GM23338 (cell line): ENCODE measurements around the gene CRYL1. TPM values are rescaled to one million over a fixed set of nuclear protein-coding genes. Genes with fewer than 3 reads are reported as not detected.
A peak's percentile ranks its signal among the peaks of the same experiment; 100 is the strongest.

ENCODE experiments used
- ATAC-seq: fragments of 200-7000 bp; cut with Tn5 transposase; 3 replicates; pipeline ENCODE4 v1.9.1; 2020
- DNase-seq: peaks from one replicate; pipeline ENCODE4 v3.0.0-alpha.2; 2015; ENCODE audit warnings: low spot score
- H2AFZ ChIP-seq: fragments of 200-600 bp; sonication (generic); 2 replicates; pipeline ENCODE4 v1.8.0; 2016; ENCODE audit warnings: antibody characterized with exemption, mild to moderate bottlenecking, moderate library complexity
- H3F3A ChIP-seq: fragments of 200-600 bp; sonication (generic); replicated peaks from 2 replicates; pipeline ENCODE4 v1.8.0; 2017; ENCODE audit warnings: antibody characterized with exemption, mixed run types, low read depth
- H3K27ac ChIP-seq: fragments of 200-600 bp; sonication (generic); 2 replicates; pipeline ENCODE4 v1.6.1; 2016; ENCODE audit warnings: low read depth
- H3K27me3 ChIP-seq: fragments of 200-600 bp; sonication (generic); 2 replicates; pipeline ENCODE4 v1.8.0; 2016; ENCODE audit warnings: mild to moderate bottlenecking, mixed run types, moderate library complexity; ENCODE audit not compliant: insufficient read depth
- H3K36me3 ChIP-seq: fragments of 200-600 bp; sonication (generic); 2 replicates; pipeline ENCODE4 v1.8.0; 2016; ENCODE audit warnings: mild to moderate bottlenecking; ENCODE audit not compliant: insufficient read depth
- H3K4me1 ChIP-seq: fragments of 200-600 bp; sonication (generic); 2 replicates; pipeline ENCODE4 v1.8.0; 2016; ENCODE audit warnings: mild to moderate bottlenecking, moderate library complexity; ENCODE audit not compliant: insufficient read depth
- H3K4me2 ChIP-seq: fragments of 200-600 bp; sonication (generic); 2 replicates; pipeline ENCODE4 v1.7.1; 2017; ENCODE audit warnings: mixed run types
- H3K4me3 ChIP-seq: fragments of 200-600 bp; sonication (generic); 2 replicates; pipeline ENCODE4 v1.6.1; 2016; ENCODE audit warnings: mixed run types
- H3K79me2 ChIP-seq: fragments of 200-600 bp; sonication (generic); replicated peaks from 2 replicates; pipeline ENCODE4 v1.8.0; 2017; ENCODE audit warnings: mild to moderate bottlenecking; ENCODE audit not compliant: insufficient read depth
- H3K9me2 ChIP-seq: fragments of 200-600 bp; sonication (generic); 2 replicates; pipeline ENCODE4 v1.8.0; 2017; ENCODE audit not compliant: insufficient read depth
- H4K20me1 ChIP-seq: fragments of 200-600 bp; sonication (generic); replicated peaks from 2 replicates; pipeline ENCODE4 v1.8.0; 2017; ENCODE audit warnings: mild to moderate bottlenecking; ENCODE audit not compliant: insufficient read depth
- H3K27ac Mint-ChIP-seq: 2 replicates; pipeline ENCODE4 v1.8.0; 2020; ENCODE audit warnings: inconsistent platforms, mild to moderate bottlenecking, moderate library complexity, mixed read lengths
- H3K27me3 Mint-ChIP-seq: 3 replicates; pipeline ENCODE4 v1.8.0; 2022; ENCODE audit warnings: low read depth, mild to moderate bottlenecking, moderate library complexity, mixed read lengths, inconsistent platforms; ENCODE audit not compliant: insufficient read depth, poor library complexity
- H3K36me3 Mint-ChIP-seq: 3 replicates; pipeline ENCODE4 v1.8.0; 2021; ENCODE audit warnings: low read depth, mild to moderate bottlenecking, inconsistent platforms, moderate library complexity, mixed read lengths
- H3K4me1 Mint-ChIP-seq: 3 replicates; pipeline ENCODE4 v1.8.0; 2020; ENCODE audit warnings: mild to moderate bottlenecking, inconsistent platforms, mixed read lengths
- H3K4me3 Mint-ChIP-seq: 3 replicates; pipeline ENCODE4 v1.8.0; 2021; ENCODE audit warnings: moderate library complexity, mild to moderate bottlenecking, inconsistent platforms, mixed read lengths
- H3K9me3 Mint-ChIP-seq: 3 replicates; pipeline ENCODE4 v1.8.0; 2020; ENCODE audit warnings: moderate library complexity, mild to moderate bottlenecking, inconsistent platforms, mixed read lengths
- CREB1 ChIP-seq: fragments of 250-450 bp; sonication (Bioruptor Pico); IDR thresholded peaks from 2 replicates; pipeline ENCODE4 v1.5.0; 2020; ENCODE audit warnings: low read depth, mild to moderate bottlenecking, moderate library complexity
- EZH2phosphoT487 ChIP-seq: fragments of 200-600 bp; sonication (generic); IDR thresholded peaks from one replicate; pipeline ENCODE4 v1.8.1; 2018; ENCODE audit warnings: antibody characterized with exemption; ENCODE audit not compliant: unreplicated experiment
- JUNB ChIP-seq: IDR thresholded peaks from one replicate; pipeline ENCODE4 v1.6.1; 2016; ENCODE audit warnings: antibody characterized with exemption; ENCODE audit not compliant: unreplicated experiment
- NANOG ChIP-seq: IDR thresholded peaks from 2 replicates; pipeline ENCODE4 v1.6.1; 2016; ENCODE audit warnings: antibody characterized with exemption, borderline replicate concordance
- POLR2AphosphoS5 ChIP-seq: IDR thresholded peaks from 2 replicates; pipeline ENCODE4 v1.6.1; 2016; ENCODE audit warnings: antibody characterized with exemption, low read depth
- ZNF462 ChIP-seq: fragments of 250-450 bp; sonication (Bioruptor Pico); IDR thresholded peaks from 2 replicates; pipeline ENCODE4 v1.5.0; 2020; ENCODE audit warnings: mild to moderate bottlenecking, moderate library complexity
- polyA plus RNA-seq: library from polyadenylated mRNA; unstranded; fragments of >200 nt; fragmentation: Nextera tagmentation; extraction: Ambion mirVana; gene quantifications from 2 replicates; pipeline ENCODE4 v1.2.1, GENCODE V29; 2016
- total RNA-seq: library from RNA; depleted of rRNA; stranded (reverse); fragments of >200 nt; shearing (Covaris generic); gene quantifications from 2 replicates; pipeline ENCODE4 v1.2.3, GENCODE V29; 2014
- TF ChIP-seq, protein P1 (sequence below), 2 experiments: fragments of 200-600 bp in 1 of 2; sonication (generic) in 1 of 2; conservative IDR thresholded peaks; 2 replicates each; pipeline versions ENCODE4 v1.5.1 to v1.6.1; 2016 to 2017; ENCODE audit warnings: antibody characterized with exemption in 2 of 2, low read depth in 2 of 2, mild to moderate bottlenecking in 2 of 2, moderate library complexity in 1 of 2
- TF ChIP-seq, protein P2 (sequence below): IDR thresholded peaks from 2 replicates; pipeline ENCODE4 v1.6.1; 2016; ENCODE audit warnings: antibody characterized with exemption

CRYL1 gene
- total and polyA plus RNA-seq, 2 experiments from 2014 or later: 2.2 to 2.6 TPM

- DNase-seq (no peak), ATAC-seq (peak; percentile 49)
- peaks cover 23% of the 10 kb centered on the region for H3K4me1 ChIP-seq
- Mint-ChIP-seq H3K4me3 (no peak overlapping the region), H3K27me3 (peaks cover 1% of the 10 kb centered on the region), H3K36me3 (peaks cover 5% of the 10 kb centered on the region; the same call in 2 of the 3 replicates), H3K4me1 (peaks cover 23% of the 10 kb centered on the region), H3K9me3 (peaks cover 21% of the 10 kb centered on the region), H3K27ac (no peak overlapping the region)
- no peak overlapping the region for H2AFZ ChIP-seq
- no peaks in the 10 kb centered on the region for H3K36me3 ChIP-seq
- no peaks in the 10 kb centered on the region for H3K27me3 ChIP-seq
- TF ChIP-seq CREB1 (CRISPR knock-in tag): no peak
- TF ChIP-seq EZH2phosphoT487: no peak
- no peaks in the 10 kb centered on the region for H3F3A ChIP-seq
- H3K4me3 ChIP-seq: no peak overlapping the region
- no peaks in the 10 kb centered on the region for H4K20me1 ChIP-seq
- H3K9me2 ChIP-seq: 0 out of 2 replicates have a peak, but pooled peaks cover 2% of the 10 kb centered on the region
- H3K27ac ChIP-seq: no peak overlapping the region
- H3K79me2 ChIP-seq: no peaks in the 10 kb centered on the region
- no peak overlapping the region for H3K4me2 ChIP-seq
Observed at GRCh38 chr13:20442798-20443381, 82.8 kb downstream of the CRYL1 start.

DNA sequence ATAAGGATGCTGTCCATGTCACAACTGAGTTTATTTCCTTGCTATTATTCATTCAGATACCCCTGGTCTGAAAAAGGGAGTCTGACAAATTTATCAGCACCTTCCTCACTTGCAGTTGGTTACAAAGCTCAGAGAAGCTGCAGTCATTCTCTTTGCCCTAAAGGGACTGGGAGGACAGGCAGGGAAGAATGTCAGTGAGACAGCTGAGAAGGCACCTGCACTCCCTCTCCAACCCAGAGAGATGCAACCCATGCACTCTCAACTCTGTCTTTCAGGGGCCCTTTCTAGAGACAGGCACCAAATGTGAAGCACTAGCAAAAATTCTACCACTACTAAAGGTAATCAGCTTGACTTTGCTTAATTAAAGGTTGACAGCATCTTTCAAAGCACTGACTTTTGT lies 83.3 kb downstream of the CRYL1 start:
- no peak overlapping the region for H3K27ac ChIP-seq
- Mint-ChIP-seq H3K27ac (no peak overlapping the region), H3K4me3 (no peak overlapping the region), H3K4me1 (peaks cover 23% of the 10 kb centered on the region), H3K27me3 (peaks cover 2% of the 10 kb centered on the region), H3K36me3 (0 out of 3 replicates have a peak, but pooled peaks cover 4% of the 10 kb centered on the region), H3K9me3 (peaks cover 18% of the 10 kb centered on the region; the same call in 2 of the 3 replicates)
- 0 out of 2 replicates have a peak, but pooled peaks cover 2% of the 10 kb centered on the region for H3K9me2 ChIP-seq
- H2AFZ ChIP-seq: no peak overlapping the region
- no peaks in the 10 kb centered on the region for H3K36me3 ChIP-seq
- H3F3A ChIP-seq: no peaks in the 10 kb centered on the region
- DNase-seq (no peak), ATAC-seq (peak; percentile 80)
- H3K4me2 ChIP-seq: no peak overlapping the region; the same call in 1 of the 2 replicates
- no peaks in the 10 kb centered on the region for H3K27me3 ChIP-seq
- peaks cover 23% of the 10 kb centered on the region for H3K4me1 ChIP-seq
- H3K79me2 ChIP-seq: no peaks in the 10 kb centered on the region
- no peak overlapping the region for H3K4me3 ChIP-seq
- no peaks in the 10 kb centered on the region for H4K20me1 ChIP-seq
- TF ChIP-seq, protein P1, sequence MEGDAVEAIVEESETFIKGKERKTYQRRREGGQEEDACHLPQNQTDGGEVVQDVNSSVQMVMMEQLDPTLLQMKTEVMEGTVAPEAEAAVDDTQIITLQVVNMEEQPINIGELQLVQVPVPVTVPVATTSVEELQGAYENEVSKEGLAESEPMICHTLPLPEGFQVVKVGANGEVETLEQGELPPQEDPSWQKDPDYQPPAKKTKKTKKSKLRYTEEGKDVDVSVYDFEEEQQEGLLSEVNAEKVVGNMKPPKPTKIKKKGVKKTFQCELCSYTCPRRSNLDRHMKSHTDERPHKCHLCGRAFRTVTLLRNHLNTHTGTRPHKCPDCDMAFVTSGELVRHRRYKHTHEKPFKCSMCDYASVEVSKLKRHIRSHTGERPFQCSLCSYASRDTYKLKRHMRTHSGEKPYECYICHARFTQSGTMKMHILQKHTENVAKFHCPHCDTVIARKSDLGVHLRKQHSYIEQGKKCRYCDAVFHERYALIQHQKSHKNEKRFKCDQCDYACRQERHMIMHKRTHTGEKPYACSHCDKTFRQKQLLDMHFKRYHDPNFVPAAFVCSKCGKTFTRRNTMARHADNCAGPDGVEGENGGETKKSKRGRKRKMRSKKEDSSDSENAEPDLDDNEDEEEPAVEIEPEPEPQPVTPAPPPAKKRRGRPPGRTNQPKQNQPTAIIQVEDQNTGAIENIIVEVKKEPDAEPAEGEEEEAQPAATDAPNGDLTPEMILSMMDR (conservative IDR thresholded peaks at IDR 0.05; ENCODE audit: low read depth in 2 of 2): no peak
- TF ChIP-seq ZNF462 (CRISPR knock-in tag) (no peak), JUNB (no peak), NANOG (no peak), EZH2phosphoT487 (no peak), POLR2AphosphoS5 (no peak)
- TF ChIP-seq, protein P2, sequence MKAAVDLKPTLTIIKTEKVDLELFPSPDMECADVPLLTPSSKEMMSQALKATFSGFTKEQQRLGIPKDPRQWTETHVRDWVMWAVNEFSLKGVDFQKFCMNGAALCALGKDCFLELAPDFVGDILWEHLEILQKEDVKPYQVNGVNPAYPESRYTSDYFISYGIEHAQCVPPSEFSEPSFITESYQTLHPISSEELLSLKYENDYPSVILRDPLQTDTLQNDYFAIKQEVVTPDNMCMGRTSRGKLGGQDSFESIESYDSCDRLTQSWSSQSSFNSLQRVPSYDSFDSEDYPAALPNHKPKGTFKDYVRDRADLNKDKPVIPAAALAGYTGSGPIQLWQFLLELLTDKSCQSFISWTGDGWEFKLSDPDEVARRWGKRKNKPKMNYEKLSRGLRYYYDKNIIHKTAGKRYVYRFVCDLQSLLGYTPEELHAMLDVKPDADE: no peak
